Measurements from ENCODE around the gene ZDHHC5.
A peak's percentile ranks its signal among the peaks of the same experiment; 100 is the strongest.
"Not testable (repeated sequence)": the region's sequence is repeated elsewhere in the genome, so short reads cannot be mapped to it uniquely, and the experiment has no call there.

The ZDHHC5 gene

DNA sequence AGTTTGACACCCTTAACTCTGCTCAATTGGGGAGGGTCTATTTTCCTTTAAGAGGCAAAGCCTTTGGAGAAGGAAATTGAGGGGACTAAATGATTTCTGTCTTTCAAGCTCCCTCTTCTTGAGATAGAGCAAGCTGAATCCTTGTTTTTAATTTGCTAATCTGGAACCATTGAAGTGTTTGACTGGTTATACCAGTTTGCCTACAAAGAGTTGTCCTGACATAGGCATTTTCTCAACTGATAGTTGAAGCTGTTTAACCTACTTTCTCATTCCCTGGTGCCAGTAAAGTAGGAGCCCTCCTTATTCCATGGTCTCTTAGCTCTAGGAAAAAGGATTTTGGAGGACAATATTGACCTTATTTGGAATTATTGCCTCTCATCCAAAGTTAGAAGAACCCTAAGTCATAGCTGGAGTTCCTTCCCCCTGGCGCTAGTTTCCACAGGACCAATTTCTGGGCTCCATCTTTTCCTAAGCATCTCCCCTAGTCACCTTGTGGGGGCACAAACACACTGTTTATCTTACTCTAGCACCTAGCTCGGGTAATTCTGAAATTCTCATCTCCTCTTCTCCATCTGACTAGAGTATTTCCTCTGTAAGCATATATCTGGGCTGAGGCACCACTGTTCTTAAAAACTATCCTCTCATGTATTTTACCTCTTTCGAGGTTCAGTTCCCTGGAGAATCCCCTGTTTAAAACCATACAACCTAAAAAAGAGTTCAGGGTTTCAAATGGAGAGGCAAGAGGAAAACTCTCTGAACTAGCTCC is 7.4 kb downstream of the ZDHHC5 start:
- DNase-seq = no peak

DNA sequence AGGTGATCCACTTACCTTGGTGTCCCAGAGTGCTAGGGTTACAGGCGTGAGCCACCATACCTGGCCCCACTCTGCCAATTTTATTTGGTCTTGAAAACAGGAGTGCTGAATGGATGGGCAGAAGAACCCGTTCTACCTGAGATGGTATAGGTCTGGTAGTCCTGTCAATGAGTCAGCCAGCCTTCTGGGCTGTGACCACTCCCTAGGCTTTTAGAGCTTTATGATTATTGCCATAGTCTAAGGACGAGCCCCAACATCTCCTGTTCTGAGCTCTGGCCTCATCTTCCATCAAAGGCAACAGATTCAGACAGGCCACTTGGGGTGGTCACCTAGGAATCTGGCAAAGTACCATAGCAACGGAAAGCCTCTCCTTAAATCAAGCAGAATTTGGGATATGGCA is 11.5 kb downstream of the ZDHHC5 start:
- no peak for DNase-seq

DNA sequence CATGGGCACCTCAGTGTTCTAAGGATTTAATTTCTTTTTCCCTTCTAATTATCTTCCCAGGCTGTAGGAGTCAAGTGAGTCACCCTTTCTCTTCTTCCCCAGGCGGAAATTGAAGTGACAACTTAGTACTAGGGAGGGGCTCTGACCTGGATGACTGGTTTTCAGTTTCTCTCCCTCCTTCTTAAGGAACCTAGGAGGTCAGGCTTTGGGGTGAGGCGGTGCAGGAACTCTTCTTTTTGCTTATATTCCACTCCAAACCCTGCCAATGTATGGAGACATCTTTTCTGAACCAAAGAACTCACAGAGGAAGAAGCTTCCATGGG is 12.6 kb downstream of the ZDHHC5 start:
- no peak for DNase-seq

DNA sequence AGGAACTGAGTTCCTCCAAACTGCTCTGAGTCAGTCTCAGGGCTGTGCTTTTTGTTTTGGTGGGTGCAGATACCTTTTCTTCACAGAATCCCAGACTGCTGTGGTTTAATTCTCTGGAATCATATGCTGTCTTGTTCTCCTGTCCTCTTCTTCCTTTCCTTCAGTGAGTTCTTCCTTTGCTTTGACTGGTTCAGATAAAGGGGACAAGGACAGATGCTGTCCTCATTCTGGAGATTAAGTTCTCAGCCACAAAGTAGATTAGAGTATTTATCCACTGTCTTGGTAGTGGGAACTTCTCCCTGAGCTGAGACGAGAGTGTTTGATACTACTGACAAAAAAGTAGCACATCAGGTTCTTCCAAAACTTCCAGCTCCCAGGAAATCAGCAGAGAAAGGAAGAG is 13.3 kb downstream of the ZDHHC5 start:
- DNase-seq = no peak

DNA sequence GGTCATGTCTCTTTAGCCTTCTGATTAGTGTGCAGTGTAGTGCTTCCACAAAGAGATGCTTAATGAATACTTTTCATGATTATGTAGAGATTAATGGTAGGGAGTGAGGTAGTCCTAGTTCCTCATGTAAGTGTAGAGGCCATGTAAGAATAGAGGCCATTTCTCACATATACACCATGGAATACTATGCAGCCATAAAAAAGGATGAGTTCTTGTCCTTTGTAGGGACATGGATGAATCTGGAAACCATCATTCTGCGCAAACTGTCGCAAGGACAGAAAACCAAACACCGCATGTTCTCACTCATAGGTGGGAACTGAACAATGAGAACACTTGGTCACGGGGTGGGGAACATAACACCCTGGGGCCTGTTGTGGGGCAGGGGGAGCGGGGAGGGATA is 22.6 kb downstream of the ZDHHC5 start:
- DNase-seq = not testable (repeated sequence)

DNA sequence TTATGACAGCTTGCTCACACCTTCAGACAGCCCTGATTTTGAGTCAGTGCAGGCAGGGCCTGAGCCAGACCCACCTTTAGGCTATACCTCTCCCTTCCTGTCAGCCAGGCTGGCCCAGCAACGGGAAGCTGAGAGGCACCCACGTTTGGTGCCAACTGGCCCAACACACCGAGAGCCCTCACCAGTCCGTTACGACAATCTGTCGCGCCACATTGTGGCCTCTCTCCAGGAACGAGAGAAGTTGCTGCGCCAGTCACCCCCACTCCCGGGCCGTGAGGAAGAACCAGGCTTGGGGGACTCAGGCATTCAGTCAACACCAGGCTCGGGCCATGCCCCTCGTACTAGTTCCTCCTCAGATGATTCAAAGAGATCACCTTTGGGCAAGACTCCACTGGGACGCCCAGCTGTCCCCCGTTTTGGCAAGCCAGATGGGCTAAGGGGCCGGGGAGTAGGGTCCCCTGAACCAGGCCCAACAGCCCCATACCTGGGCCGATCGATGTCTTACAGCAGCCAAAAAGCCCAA is 31.0 kb downstream of the ZDHHC5 start:
- no peak for DNase-seq

DNA sequence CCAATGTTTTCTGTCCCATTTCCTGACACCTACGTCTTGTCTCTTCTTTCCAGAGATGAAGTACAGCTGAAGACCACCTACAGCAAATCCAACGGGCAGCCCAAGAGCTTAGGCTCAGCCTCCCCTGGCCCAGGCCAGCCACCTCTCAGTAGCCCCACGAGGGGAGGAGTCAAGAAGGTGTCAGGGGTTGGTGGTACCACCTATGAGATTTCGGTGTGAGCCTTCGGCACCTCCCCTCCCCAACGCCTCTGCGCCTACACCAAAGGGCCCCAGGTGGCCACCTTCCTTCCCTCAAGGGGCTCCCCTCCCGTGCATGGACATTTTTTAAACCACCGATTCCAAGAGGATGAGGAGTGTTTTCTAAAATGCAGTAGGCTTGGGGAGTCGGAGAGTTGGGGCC is 31.9 kb downstream of the ZDHHC5 start:
- no peak for DNase-seq

DNA sequence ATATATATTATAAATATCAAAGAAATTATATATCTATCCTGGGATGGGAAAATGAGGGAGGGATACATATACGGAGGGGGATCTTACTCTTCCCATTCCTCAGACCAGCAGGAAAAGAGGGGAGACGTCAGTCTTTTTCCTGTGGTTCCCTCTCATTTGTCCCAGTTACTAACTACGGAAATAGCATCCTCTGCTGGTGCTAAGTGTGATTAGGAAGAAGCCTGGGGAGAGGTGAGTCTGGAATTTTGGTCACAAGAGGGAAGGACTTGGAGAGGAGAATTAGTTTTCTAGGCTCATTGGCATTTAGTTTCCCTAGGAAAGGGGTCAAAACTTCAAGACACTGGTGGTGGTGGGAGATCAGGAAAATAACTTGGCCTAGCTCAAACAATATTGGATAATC is 32.5 kb downstream of the ZDHHC5 start:
- DNase-seq = no peak

DNA sequence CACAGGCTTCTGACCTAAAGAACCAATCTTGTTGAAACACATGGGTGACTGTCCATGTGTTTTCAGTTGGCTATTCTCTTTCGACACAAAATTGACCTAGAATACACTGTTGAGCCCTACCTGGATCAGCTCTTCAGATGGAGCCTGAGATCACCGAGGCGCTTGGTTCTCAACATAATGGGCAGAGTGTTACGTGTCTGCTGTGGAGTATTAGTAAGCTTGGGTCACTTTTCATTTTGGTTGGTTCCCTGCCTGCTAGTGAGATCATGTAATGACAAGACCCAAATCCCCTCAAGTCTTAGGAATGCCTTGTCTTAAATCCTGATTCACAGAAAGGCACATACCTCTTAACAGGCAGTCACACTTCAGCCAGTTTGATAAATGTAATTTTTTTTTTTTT is 35.4 kb downstream of the ZDHHC5 start:
- DNase-seq = no peak

DNA sequence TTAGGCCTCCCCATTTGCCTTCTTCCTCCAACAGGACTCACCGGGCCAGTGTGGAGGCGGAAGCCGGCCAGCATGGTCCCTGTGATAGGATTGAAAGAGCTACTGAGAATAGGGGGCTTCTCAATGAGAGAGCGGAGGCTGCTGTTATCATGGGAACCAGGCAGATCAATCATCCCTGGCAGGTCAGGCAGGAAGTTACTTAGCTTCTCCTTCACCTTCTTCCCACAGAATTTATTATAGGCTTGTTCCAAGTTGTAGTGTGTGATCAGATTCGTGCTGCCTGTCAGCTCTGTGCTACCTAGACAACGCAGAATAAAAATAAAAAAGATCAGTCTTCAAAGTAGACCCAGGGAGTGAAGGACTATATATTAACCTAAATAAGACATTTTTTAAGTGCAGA is 37.0 kb downstream of the ZDHHC5 start:
- no peak for DNase-seq

DNA sequence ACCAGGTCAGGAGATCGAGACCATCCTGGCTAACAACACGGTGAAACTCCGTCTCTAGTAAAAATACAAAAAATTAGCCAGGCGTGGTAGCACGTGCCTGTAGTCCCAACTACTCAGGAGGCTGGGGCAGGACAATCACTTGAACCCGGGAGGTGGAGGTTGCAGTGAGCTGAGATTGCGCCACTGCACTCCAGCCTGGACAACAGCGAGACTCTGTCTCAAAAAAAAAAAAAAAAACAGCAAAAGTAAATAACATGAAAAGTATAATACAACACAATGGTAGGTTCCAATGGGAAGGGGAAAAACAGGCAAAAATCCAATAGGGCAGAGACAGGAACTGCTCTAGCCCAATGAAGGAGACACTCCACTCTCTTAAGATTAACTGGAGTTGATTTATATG is 37.5 kb downstream of the ZDHHC5 start:
- not testable (repeated sequence) for DNase-seq

DNA sequence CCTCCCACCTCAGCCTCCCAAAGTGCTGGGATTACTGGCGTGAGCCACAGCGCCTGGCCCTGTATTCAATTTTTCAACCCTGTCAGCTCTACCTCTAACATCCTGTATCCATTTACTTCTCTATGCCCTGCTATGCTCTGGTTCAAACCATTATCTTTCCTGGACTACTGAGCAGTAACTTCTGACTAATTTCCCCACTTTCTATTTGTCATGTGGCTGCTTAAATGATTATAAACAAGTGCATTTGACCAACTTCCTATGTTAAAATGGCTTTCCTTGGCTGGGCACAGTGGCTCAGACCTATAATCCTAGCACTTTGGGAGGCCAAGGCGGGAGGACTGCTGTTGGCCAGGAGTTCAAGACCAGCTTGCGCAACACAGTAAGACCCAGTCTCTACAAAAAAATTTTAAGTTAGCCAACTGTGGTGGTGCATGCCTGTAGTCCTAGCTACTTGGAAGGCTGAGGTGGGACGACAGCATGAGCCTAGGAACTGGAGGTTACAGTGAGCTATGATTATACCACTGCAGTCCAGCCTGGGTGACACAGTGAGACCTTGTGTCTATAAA is 42.0 kb downstream of the ZDHHC5 start:
- DNase-seq = no peak

DNA sequence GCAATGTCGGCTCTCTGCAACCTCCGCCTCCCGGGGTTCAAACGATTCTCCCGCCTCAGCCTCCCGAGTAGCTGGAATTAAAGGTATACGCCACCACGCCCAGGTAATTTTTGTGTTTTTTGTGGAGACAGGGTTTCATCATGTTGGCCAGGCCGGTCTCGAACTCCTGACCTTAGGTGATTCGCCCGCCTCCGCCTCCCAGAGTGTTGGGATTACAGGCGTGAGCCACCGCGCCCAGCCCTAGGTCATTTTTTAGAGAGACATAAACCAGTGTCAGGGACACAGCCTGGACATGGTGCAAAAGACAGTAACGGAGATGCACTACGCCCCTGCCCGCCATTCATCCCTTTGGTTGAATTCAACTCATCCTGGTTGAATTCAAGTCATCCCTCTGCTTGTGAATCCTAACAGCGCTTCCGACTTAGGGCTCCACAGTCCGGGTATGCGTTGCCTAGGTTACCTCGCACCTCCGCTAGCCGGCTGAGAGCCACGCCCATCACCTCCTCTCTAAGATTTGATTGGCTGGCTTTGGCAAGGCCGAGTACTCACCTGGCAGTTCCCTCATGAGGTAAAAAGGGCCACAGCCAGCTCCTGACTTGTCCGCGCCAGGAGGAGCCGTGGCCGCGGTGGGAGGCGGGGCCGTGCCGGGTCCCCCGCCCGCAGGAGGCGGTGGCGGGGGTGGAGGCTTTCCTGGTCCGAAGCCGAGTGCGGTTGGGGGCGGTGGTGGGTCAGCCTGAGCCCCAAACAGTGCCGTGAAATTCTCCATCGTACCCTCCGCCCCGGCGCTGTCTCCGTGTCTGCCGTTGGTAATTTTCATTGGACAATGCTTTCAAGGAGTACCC is 43.7 kb downstream of the ZDHHC5 start, which contains the start of gene MED19:
TSS of gene MED19 (minus strand) at position 802 of the 842 bp plus-strand sequence. CDS start at position 766, 36 bp downstream.
- DNase-seq = peak; percentile 69

DNA sequence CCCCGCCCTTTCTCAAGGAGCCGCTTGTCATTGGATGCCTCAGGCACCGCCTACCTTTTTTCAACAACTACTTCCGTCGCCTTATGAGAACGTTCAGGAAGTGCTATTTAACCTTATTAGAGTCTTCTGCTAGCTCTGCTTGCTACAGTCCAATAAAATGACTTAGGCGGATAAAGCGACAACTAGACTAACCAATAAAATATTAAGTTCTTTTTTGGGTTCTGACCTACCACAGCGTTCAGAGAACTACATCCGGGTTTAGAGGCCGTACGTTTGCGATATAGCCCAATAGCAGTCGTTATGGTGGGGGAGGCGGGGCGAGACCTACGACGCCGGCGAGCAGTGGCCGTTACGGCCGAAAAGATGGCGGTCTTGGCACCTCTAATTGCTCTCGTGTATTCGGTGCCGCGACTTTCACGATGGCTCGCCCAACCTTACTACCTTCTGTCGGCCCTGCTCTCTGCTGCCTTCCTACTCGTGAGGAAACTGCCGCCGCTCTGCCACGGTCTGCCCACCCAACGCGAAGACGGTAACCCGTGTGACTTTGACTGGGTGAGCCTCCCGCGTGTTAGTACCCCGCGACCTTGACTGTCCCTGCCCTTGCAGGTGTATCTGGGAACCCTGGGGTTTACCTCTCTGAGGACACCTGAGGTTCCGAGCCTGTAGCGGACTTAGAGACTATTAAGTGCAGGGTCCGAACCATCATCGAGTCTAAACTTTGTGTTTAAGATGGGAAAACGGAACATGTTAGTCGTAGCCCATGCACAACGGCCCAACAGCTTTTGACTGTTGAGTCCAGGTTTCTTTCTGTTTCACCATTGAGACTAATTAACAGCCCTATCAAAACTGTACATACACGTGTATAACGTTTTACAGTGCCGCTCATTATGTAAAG is 44.6 kb downstream of the ZDHHC5 start, which contains the start of gene TMX2:
TSS of gene TMX2 (plus strand) at position 338 of the 895 bp plus-strand sequence. CDS start at position 364, 26 bp downstream.
- DNase-seq = peak; percentile 90

DNA sequence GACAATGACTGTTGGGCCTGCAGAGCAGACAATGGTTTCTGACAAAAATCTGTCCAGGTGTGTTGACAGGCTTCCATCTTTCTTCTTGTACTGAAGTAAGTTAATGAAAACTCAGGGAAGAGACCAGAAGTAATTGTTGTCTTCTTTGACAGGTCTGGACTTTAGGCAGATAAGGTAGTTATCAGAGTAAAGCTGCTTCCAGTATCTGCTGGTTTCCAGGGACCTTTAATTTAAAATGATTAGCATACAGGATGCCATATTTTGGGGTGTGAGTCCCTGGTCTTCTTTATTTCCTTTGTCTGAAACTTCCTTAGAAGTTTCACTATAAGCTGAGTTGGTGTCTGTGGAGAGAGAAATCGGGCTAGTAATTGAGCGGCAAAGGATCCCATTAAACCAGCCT is 45.9 kb downstream of the ZDHHC5 start:
- DNase-seq = no peak

DNA sequence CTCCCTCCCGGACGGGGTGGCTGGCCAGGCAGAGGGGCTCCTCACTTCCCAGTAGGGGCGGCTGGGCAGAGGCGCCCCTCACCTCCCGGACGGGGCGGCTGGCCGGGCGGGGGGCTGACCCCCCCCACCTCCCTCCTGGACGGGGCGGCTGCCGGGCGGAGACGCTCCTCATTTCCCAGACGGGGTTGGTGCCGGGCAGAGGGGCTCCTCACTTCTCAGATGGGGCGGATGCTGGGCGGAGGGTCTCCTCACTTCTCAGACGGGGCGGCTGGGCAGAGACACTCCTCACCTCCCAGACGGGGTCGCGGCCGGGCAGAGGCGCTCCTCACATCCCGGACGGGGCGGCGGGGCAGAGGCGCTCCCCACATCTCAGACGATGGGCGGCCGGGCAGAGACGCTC is 48.8 kb downstream of the ZDHHC5 start:
- DNase-seq = not testable (repeated sequence)

DNA sequence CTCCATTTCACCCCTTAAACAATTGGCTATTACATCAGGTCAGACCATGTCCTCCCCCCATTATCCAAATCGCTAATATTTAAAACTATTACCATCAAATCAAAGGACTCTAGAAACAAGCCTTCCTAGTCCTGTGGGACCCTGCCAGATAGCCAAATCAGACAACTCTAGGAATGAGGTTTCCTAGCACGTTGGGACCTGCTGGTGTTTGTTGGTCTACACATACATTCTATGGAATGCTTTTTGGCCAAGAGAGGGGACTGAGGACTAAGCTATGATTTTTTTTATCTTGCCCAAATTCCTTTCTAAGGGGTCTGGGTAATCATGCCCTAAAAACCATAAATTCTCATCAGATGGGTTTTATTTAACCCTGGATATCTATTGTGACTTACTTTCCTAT is 59.3 kb downstream of the ZDHHC5 start:
- DNase-seq = no peak

DNA sequence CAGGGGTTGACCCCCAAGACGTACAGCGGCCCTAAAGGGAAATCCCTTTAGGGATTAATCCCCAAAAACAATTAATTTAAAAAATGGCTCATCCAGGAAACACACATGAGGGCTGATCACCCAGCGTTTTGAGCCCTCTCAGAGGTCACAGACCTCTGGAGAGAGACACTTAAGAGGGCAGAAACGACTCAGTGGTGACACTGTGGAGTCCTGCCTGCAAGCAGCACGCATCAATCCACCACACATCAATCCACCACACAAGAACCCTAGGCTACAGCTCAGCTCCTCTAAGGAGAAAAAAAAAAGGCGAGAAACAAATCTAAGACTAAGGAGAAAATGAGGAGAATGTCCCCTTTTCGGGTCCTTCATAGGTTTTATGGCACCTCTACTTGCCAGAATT is 60.9 kb downstream of the ZDHHC5 start:
- DNase-seq = no peak

DNA sequence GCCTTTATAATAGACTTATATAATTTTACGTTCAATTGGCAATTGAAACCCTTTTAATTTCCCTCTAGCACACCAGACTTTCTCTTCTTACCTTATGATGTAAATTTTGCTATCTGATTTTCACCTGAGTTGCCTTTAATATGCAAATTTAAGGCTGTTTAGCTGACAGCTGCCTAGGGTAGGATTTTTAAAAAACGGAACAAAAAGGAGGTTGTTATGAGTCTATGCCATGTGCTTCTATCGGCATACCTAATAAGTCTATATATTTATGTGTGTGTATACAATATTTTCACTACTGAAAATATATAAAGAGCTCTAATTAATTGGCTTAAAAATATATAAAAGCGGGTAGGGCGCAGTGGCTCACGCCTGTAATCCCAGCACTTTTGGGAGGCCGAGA is 61.6 kb downstream of the ZDHHC5 start:
- no peak for DNase-seq

DNA sequence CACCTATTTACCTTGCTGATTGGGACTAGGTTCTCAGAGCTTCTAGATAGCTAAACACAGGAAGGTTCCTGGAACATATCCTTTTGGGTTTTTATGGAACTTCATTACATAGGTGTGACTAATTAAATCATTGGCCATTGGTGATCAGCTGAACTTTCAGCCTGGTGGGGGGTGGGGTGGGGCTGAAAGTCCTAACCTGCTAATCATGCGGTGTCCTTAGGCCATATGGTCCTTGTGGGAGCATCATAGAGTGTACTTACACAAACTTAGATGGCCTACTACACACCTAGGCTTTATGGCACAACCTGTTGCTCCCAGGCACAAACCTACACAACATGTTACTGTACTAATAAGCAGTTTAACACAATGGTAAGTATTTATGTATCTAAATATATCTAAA is 64.7 kb downstream of the ZDHHC5 start:
- no peak for DNase-seq

DNA sequence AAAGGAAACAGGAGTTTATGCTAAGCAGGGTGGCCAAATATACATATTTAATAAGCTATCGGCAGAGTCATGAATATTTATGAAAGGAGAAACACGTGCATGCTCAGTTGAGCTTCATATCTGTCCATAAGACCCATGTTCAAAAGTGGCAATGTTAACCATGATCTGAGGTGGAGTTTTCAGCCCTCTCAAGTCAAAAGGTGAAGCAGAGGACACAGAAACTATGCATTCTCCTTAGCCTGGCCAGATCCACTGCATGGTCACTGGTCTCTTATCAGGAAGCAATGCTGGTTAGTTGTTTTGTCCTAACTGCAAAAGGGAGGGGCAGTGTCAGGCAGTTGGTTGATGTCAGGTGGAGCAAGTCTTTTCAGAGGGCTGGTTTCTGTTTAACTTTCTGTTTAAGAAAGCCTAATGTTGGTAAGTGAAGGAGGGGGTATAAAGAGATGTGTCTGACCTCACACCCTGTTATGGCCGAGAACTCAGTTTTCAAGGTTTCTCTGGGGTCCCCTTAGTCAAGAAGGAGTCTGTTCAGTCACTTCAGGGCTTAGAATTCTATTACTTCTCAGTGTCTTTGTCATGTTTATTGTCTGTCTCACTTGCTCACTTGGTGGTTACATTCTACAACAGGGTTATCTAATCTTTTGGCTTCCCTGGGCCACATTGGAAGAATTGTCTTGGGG is 67.8 kb downstream of the ZDHHC5 start:
- DNase-seq = no peak

Measured in T1000 (cell line).